Renal pelvis (tissue), 4 donors: ENCODE results near the gene TOMM20L. TPM values are rescaled to one million over a fixed set of nuclear protein-coding genes. Genes with fewer than 3 reads are reported as not detected.

Experiments used
- DNase-seq: peaks from one replicate; pipeline ENCODE4 v3.0.0-alpha.2; 2013
- polyA plus RNA-seq, 3 donors: library from polyadenylated mRNA; unstranded; fragments of 120-200 nt; gene quantifications; one replicate each; pipeline ENCODE4 v1.2.1, GENCODE V29; 2013; ENCODE audit not compliant: insufficient read length in 3 of 3

TOMM20L gene
- polyA plus RNA-seq, 3 donors: 1.5 to 2.8 (median 2.3) TPM

- peak; percentile 75 for DNase-seq
Measured at GRCh38 chr14:58426670-58427280, 31.0 kb downstream of the TOMM20L start.

GRCh38 chr14:58427281-58428117, 31.8 kb downstream of the TOMM20L start, which contains the start of the genes KIAA0586 and TIMM9:
Gene KIAA0586 (plus strand): TSS chr14:58427719. CDS start chr14:58428265, 546 bp downstream.
Gene TIMM9 (minus strand): TSS chr14:58427531. CDS start chr14:58411945, 15,586 bp downstream.
- DNase-seq: peak; percentile 99

- DNase-seq: peak; percentile 42
Measured at GRCh38 chr14:58428118-58428683, 32.5 kb downstream of the TOMM20L start.

- no peak for DNase-seq
Measured at GRCh38 chr14:58430156-58430555, 34.4 kb downstream of the TOMM20L start.

- DNase-seq: no peak
Measured at GRCh38 chr14:58439476-58439875, 43.7 kb downstream of the TOMM20L start.

GRCh38 chr14:58444627-58445026, 48.9 kb downstream of the TOMM20L start:
- DNase-seq: no peak

GRCh38 chr14:58455593-58456265, 60.0 kb downstream of the TOMM20L start:
- no peak for DNase-seq

Other genes with a start within 250 kb of the TOMM20L start
- 10 to 100 TPM; 69.9 to 74.2 (median 74.2) TPM for gene ARMH4, start 243.7 kb upstream of the TOMM20L start, polyA plus RNA-seq
- 10 to 100 TPM; 92.6 to 96.6 (median 96.0) TPM for gene ACTR10, start 195.8 kb upstream of the TOMM20L start, polyA plus RNA-seq
- 100 to 1,000 TPM; 137 to 167 (median 164) TPM for gene PSMA3, start 151.1 kb upstream of the TOMM20L start, polyA plus RNA-seq
- gene ARID4A, start 97.4 kb upstream of the TOMM20L start, polyA plus RNA-seq: 10 to 100 TPM; 26.3 to 37.9 (median 34.9) TPM
- 10 to 100 TPM; 77.1 to 78.4 (median 77.2) TPM for gene TIMM9, start 31.6 kb downstream of the TOMM20L start, polyA plus RNA-seq
- gene KIAA0586, start 31.8 kb downstream of the TOMM20L start, polyA plus RNA-seq: 10 to 100 TPM; 12.1 to 25.1 (median 21.3) TPM
- gene DACT1, start 242.0 kb downstream of the TOMM20L start, polyA plus RNA-seq: 10 to 100 TPM; 23.4 to 34.4 (median 31.7) TPM